K562 (cell line): ENCODE measurements around the gene ZNF385C. TPM values are rescaled to one million over a fixed set of nuclear protein-coding genes. Genes with fewer than 3 reads are reported as not detected.

ENCODE experiments used
- ATAC-seq: fragments of 200-7000 bp; cut with Tn5 transposase; 3 replicates; pipeline ENCODE4 v1.9.1; 2020; ENCODE audit warnings: moderate library complexity
- BruUV-seq: library from RNA; stranded (reverse); fragments of 400-500 nt; replicated peaks from 2 replicates; lab custom pipeline; 2021; lab: Mats Ljungman, UMichigan
- CTCF ChIA-PET: fragments of 300-600 bp; formaldehyde crosslinking; extraction: SDS; loops from one replicate; lab custom pipeline; 2021; ENCODE audit warnings: low intra/inter-chr PET ratio; lab: Yijun Ruan, JAX
- POLR2A ChIA-PET: fragments of 300-600, 350-650 bp; sonication (Branson Sonifier 250); formaldehyde crosslinking; extraction: SDS; loops from one replicate; lab custom pipeline; 2021; ENCODE audit warnings: antibody characterized with exemption, inconsistent platforms; lab: Yijun Ruan, JAX
- DNase-seq, 4 experiments: peaks; one replicate each; pipeline versions ENCODE4 v3.0.0 to v3.0.0-alpha.2; 2011 to 2018; ENCODE audit warnings: low spot score in 3 of 4, mixed read lengths in 3 of 4; ENCODE audit errors: extremely low read depth in 1 of 4
- FAIRE-seq: peaks from 2 replicates; lab custom pipeline; 2011; peaks lifted over from hg19 to GRCh38; lab: Jason Lieb, UNC
- H2AFZ ChIP-seq: 2 replicates; pipeline ENCODE4 v1.6.0; 2011; ENCODE audit warnings: low read depth, low read length, control low read depth, inconsistent platforms
- H3K27ac ChIP-seq: fragments of 200-600 bp; 3 replicates; pipeline ENCODE4 v1.8.0; 2011; ENCODE audit warnings: low read depth, mild to moderate bottlenecking, control low read depth, inconsistent platforms, low read length, moderate library complexity, mixed read lengths; ENCODE audit errors: extremely low read depth
- H3K27me3 ChIP-seq, 2 experiments: fragments of 300-600 bp in 1 of 2; 2 replicates in 1 of 2; 3 replicates in 1 of 2; pipeline versions ENCODE4 v1.6.0 to v1.8.0; 2011; ENCODE audit warnings: inconsistent platforms in 2 of 2, low read length in 2 of 2, mild to moderate bottlenecking in 1 of 2, mixed read lengths in 1 of 2, moderate library complexity in 1 of 2; ENCODE audit not compliant: control insufficient read depth in 2 of 2, insufficient read depth in 2 of 2
- H3K36me3 ChIP-seq: fragments of 300-600 bp; 3 replicates; pipeline ENCODE4 v1.8.0; 2011; ENCODE audit warnings: mild to moderate bottlenecking, low read length, inconsistent platforms; ENCODE audit not compliant: control insufficient read depth, insufficient read depth
- H3K4me1 ChIP-seq, 2 experiments: fragments of 200-600 bp in 1 of 2; replicated peaks in 1 of 2; 2 replicates in 1 of 2; 3 replicates in 1 of 2; pipeline versions ENCODE4 v1.5.1 to v1.8.0; 2011; ENCODE audit warnings: inconsistent platforms in 2 of 2, low read length in 2 of 2, mild to moderate bottlenecking in 1 of 2, mixed read lengths in 1 of 2, moderate library complexity in 1 of 2; ENCODE audit not compliant: control insufficient read depth in 2 of 2, insufficient read depth in 2 of 2
- H3K4me2 ChIP-seq: 2 replicates; pipeline ENCODE4 v1.6.1; 2011; ENCODE audit warnings: low read length, control low read depth, inconsistent platforms, mixed read lengths; ENCODE audit not compliant: insufficient read depth
- H3K4me3 ChIP-seq: fragments of 200-600 bp; sonication (generic), shearing (Covaris generic); 2 replicates; pipeline ENCODE4 v1.5.1; 2016; ENCODE audit warnings: control low read depth, inconsistent platforms
- H3K79me2 ChIP-seq: fragments of 200-600 bp; 3 replicates; pipeline ENCODE4 v1.8.0; 2011; ENCODE audit warnings: low read length, inconsistent platforms; ENCODE audit not compliant: control insufficient read depth, insufficient read depth
- H3K9ac ChIP-seq, 2 experiments: 2 replicates each; pipeline versions ENCODE4 v1.6.0 to v1.6.1; 2011; ENCODE audit warnings: low read depth in 2 of 2, low read length in 2 of 2, control low read depth in 1 of 2, inconsistent platforms in 1 of 2, mild to moderate bottlenecking in 1 of 2, mixed read lengths in 1 of 2; ENCODE audit not compliant: insufficient read depth in 1 of 2
- H3K9me1 ChIP-seq: one replicate; pipeline ENCODE4 v1.6.0; 2011; ENCODE audit warnings: inconsistent platforms, mild to moderate bottlenecking, low read length, moderate library complexity; ENCODE audit not compliant: control insufficient read depth, insufficient read depth
- H3K9me3 ChIP-seq: replicated peaks from 2 replicates; pipeline ENCODE4 v1.5.1; 2011; ENCODE audit warnings: low read depth, low read length, inconsistent platforms; ENCODE audit not compliant: control insufficient read depth, insufficient read depth
- H4K20me1 ChIP-seq: replicated peaks from 2 replicates; pipeline ENCODE4 v1.6.1; 2011; ENCODE audit warnings: low read length, inconsistent platforms, mixed read lengths; ENCODE audit not compliant: control insufficient read depth, insufficient read depth
- EHMT2 ChIP-seq: fragments of 450-650 bp; IDR thresholded peaks from 2 replicates; pipeline ENCODE4 v1.6.1; 2018; ENCODE audit warnings: antibody characterized with exemption
- ETV1 ChIP-seq: fragments of 450-650 bp; conservative IDR thresholded peaks from 2 replicates; pipeline ENCODE4 v1.6.1; 2016; ENCODE audit warnings: missing genetic modification characterization, control low read depth, low read depth, missing compliant biosample characterization
- HMBOX1 ChIP-seq: sonication (generic); IDR thresholded peaks from 2 replicates; pipeline ENCODE4 v1.6.1; 2016
- NONO ChIP-seq, 2 experiments: fragments of 200-400 bp in 1 of 2; fragments of 450-650 bp in 1 of 2; formaldehyde crosslinking in 1 of 2; IDR thresholded peaks; 2 replicates each; pipeline ENCODE4 v1.6.1; 2017; ENCODE audit warnings: low read depth in 2 of 2, mild to moderate bottlenecking in 2 of 2, moderate library complexity in 2 of 2, low read length in 1 of 2
- REST ChIP-seq, 2 experiments: fragments of 450-650 bp; formaldehyde crosslinking in 1 of 2; IDR thresholded peaks; 2 replicates each; pipeline versions ENCODE4 v1.4.0 to v1.6.1; 2014 to 2020; ENCODE audit warnings: mild to moderate bottlenecking in 2 of 2, borderline replicate concordance in 1 of 2, low read depth in 1 of 2
- STAT5B ChIP-seq: fragments of 250-450 bp; sonication (Bioruptor Pico); IDR thresholded peaks from 2 replicates; pipeline ENCODE4 v1.8.0; 2021; ENCODE audit warnings: mild to moderate bottlenecking, inconsistent platforms
- in situ Hi-C: fragments of 300-500 bp; cut with MboI; formaldehyde crosslinking; loops from 4 replicates; pipeline ENCODE4 v1.15.0; 2018; ENCODE audit warnings: inconsistent platforms, mixed read lengths
- intact Hi-C: fragments of 100-400 bp; cut with micrococcal nuclease; formaldehyde crosslinking; loops from 2 replicates; pipeline ENCODE4 v1.14.2; 2022
- polyA plus RNA-seq, 8 experiments: library from polyadenylated mRNA; depleted of rRNA in 4 of 8; stranded (reverse) in 5 of 8; unstranded in 3 of 8; fragments of >200 nt; fragmentation: Nextera tagmentation in 2 of 8; fragmentation: Illumina TruSeq in 1 of 8; extraction: Ambion mirVana in 2 of 8; extraction: Trizol in 1 of 8; gene quantifications; 2 replicates each; pipeline versions ENCODE4 v1.2.1 to v1.2.3, GENCODE V29; 2011 to 2014; ENCODE audit warnings: inconsistent platforms in 1 of 8, missing spikeins in 1 of 8
- total RNA-seq, 7 experiments: library from RNA; depleted of rRNA in 6 of 7; stranded (reverse); fragments of >200 nt in 6 of 7; fragmentation: Illumina TruSeq in 2 of 7; extraction: Trizol in 2 of 7; gene quantifications; 2 replicates each; pipeline versions ENCODE4 v1.2.1 to v1.2.3, GENCODE V29; 2011 to 2021; ENCODE audit warnings: low replicate concordance in 1 of 7

Gene ZNF385C
- total and polyA plus RNA-seq, 9 of the 15 experiments (the other 6 are each of a cell fraction or from before 2014, with no cell fraction given): 0.03 to 0.35 (median 0.18) TPM; not detected in 1

- no TSS peak for BruUV-seq
- CTCF ChIA-PET: no interaction called here
- intact Hi-C loops: no loop called here
- H2AFZ ChIP-seq: no peak overlapping the region
- no peak overlapping the region for H3K4me3 ChIP-seq
- DNase-seq (no peak), ATAC-seq (peak; percentile 20), FAIRE-seq (no peak)
- H3K79me2 ChIP-seq: no peaks in the 10 kb centered on the region
- H3K27ac ChIP-seq: no peak overlapping the region
- H4K20me1 ChIP-seq: no peaks in the 10 kb centered on the region
- POLR2A ChIA-PET: interaction anchor here (0.9 to 1.9 kb wide), 5 partner anchors 8 to 24 kb away, joined by 3 to 8 read pairs (median 4); partner anchors contain the start of gene DNAJC7
- H3K9ac ChIP-seq: no peak overlapping the region
- peaks cover 0 to 22% of the 10 kb centered on the region in 2 experiments; a peak in 2 of 5 replicates for H3K4me1 ChIP-seq
- H3K27me3 ChIP-seq: no peaks in the 10 kb centered on the region
- H3K36me3 ChIP-seq: no peaks in the 10 kb centered on the region
- H3K4me2 ChIP-seq: no peak overlapping the region
- in situ Hi-C loops: no loop called here
- no peaks in the 10 kb centered on the region for H3K9me3 ChIP-seq
- TF ChIP-seq ETV1 (tag) (no peak), STAT5B (no peak), EHMT2 (0 out of 2 replicates have a peak, but pooled peaks have one; percentile 28), REST (IDR thresholded peaks at IDR 0.05; ENCODE audit: borderline replicate concordance) (peak; percentile 65), REST (CRISPR knock-in tag; IDR thresholded peaks at IDR 0.05; ENCODE audit: low read depth) (no peak), HMBOX1 (peak; percentile 21; the same call in 1 of the 2 replicates), NONO (IDR thresholded peaks at IDR 0.05; ENCODE audit: low read depth in 2 of 2, low read length in 1 of 2) (no peak)
- H3K9me1 ChIP-seq: no peaks in the 10 kb centered on the region
These were observed 56.7 kb downstream of the ZNF385C start for GRCh38 chr17:42041619-42042018.
